Cardiac muscle cell (in vitro differentiated cells and primary cell): ENCODE measurements around the gene OSBPL5. TPM values are rescaled to one million over a fixed set of nuclear protein-coding genes. Genes with fewer than 3 reads are reported as not detected.

ENCODE experiments used
- DNase-seq, 2 donors: peaks; one replicate each; pipeline versions ENCODE4 v3.0.0 to v3.0.0-alpha.2; 2010 to 2017; ENCODE audit warnings: low read depth in 1 of 2, low spot score in 1 of 2
- H3K27ac ChIP-seq: fragments of 200-600 bp; sonication (generic); 2 replicates; pipeline ENCODE4 v1.5.1; 2016
- H3K27me3 ChIP-seq: fragments of 200-600 bp; sonication (generic); 2 replicates; pipeline ENCODE4 v1.6.0; 2016; ENCODE audit warnings: control low read depth
- H3K36me3 ChIP-seq: fragments of 200-600 bp; sonication (generic); 2 replicates; pipeline ENCODE4 v1.5.1; 2016; ENCODE audit warnings: control low read depth
- H3K4me1 ChIP-seq: fragments of 200-600 bp; sonication (generic); 2 replicates; pipeline ENCODE4 v1.8.1; 2017; ENCODE audit warnings: low read depth, mild to moderate bottlenecking, mixed run types
- H3K4me3 ChIP-seq: fragments of 200-600 bp; sonication (generic); 2 replicates; pipeline ENCODE4 v1.5.1; 2016; ENCODE audit warnings: mild to moderate bottlenecking
- H3K9me3 ChIP-seq: fragments of 200-600 bp; sonication (generic); 2 replicates; pipeline ENCODE4 v1.5.1; 2017; ENCODE audit warnings: low read depth, mild to moderate bottlenecking, control low read depth
- CTCF ChIP-seq: IDR thresholded peaks from 2 replicates; pipeline ENCODE4 v1.5.1; 2012; ENCODE audit warnings: low read depth, mild to moderate bottlenecking, low read length
- polyA plus RNA-seq: library from polyadenylated mRNA; unstranded; fragments of >200 nt; fragmentation: Nextera tagmentation; extraction: Ambion mirVana; gene quantifications from 2 replicates; pipeline ENCODE4 v1.2.1, GENCODE V29; 2016
- total RNA-seq: library from RNA; depleted of rRNA; stranded (reverse); fragments of >200 nt; gene quantifications from 2 replicates; pipeline ENCODE4 v1.2.3, GENCODE V29; 2016

OSBPL5 gene
- total and polyA plus RNA-seq, 2 experiments from 2014 or later: 20.9 to 33.9 TPM

- DNase-seq: no peak
Observed at GRCh38 chr11:3136546-3137455, 28.3 kb downstream of the OSBPL5 start.

GRCh38 chr11:3135481-3136440 lies 29.3 kb downstream of the OSBPL5 start:
- Histone ChIP-seq H3K27ac (no peak overlapping the region), H3K36me3 (no peaks in the 10 kb centered on the region), H3K4me3 (no peak overlapping the region), H3K9me3 (no peaks in the 10 kb centered on the region), H3K4me1 (no peaks in the 10 kb centered on the region), H3K27me3 (no peaks in the 10 kb centered on the region)
- no peak for DNase-seq
- TF ChIP-seq CTCF: no peak

More at GRCh38 chr11:3136546-3137455, 28.3 kb downstream of the OSBPL5 start:
- Histone ChIP-seq H3K27me3 (no peaks in the 10 kb centered on the region), H3K4me1 (no peaks in the 10 kb centered on the region), H3K36me3 (no peaks in the 10 kb centered on the region), H3K9me3 (no peaks in the 10 kb centered on the region), H3K27ac (no peak overlapping the region), H3K4me3 (no peak overlapping the region)
- no peak for TF ChIP-seq CTCF

GRCh38 chr11:3134651-3135480 lies 30.2 kb downstream of the OSBPL5 start:
- H3K27me3 ChIP-seq: no peaks in the 10 kb centered on the region
- H3K4me1 ChIP-seq: no peaks in the 10 kb centered on the region
- H3K27ac ChIP-seq: no peak overlapping the region
- no peak for TF ChIP-seq CTCF
- H3K36me3 ChIP-seq: no peaks in the 10 kb centered on the region
- H3K4me3 ChIP-seq: no peak overlapping the region
- H3K9me3 ChIP-seq: no peaks in the 10 kb centered on the region
- DNase-seq: no peak

GRCh38 chr11:3134218-3134621 lies 30.9 kb downstream of the OSBPL5 start:
- no peak for TF ChIP-seq CTCF
- Histone ChIP-seq H3K27me3 (no peaks in the 10 kb centered on the region), H3K4me1 (no peaks in the 10 kb centered on the region), H3K27ac (no peak overlapping the region), H3K36me3 (no peaks in the 10 kb centered on the region), H3K4me3 (no peak overlapping the region), H3K9me3 (no peaks in the 10 kb centered on the region)
- DNase-seq: no peak
